ENCODE results near the gene ANO10.
"Not testable (repeated sequence)": the region's sequence is repeated elsewhere in the genome, so short reads cannot be mapped to it uniquely, and the experiment has no call there.

The ANO10 gene, protein sequence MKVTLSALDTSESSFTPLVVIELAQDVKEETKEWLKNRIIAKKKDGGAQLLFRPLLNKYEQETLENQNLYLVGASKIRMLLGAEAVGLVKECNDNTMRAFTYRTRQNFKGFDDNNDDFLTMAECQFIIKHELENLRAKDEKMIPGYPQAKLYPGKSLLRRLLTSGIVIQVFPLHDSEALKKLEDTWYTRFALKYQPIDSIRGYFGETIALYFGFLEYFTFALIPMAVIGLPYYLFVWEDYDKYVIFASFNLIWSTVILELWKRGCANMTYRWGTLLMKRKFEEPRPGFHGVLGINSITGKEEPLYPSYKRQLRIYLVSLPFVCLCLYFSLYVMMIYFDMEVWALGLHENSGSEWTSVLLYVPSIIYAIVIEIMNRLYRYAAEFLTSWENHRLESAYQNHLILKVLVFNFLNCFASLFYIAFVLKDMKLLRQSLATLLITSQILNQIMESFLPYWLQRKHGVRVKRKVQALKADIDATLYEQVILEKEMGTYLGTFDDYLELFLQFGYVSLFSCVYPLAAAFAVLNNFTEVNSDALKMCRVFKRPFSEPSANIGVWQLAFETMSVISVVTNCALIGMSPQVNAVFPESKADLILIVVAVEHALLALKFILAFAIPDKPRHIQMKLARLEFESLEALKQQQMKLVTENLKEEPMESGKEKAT

DNA sequence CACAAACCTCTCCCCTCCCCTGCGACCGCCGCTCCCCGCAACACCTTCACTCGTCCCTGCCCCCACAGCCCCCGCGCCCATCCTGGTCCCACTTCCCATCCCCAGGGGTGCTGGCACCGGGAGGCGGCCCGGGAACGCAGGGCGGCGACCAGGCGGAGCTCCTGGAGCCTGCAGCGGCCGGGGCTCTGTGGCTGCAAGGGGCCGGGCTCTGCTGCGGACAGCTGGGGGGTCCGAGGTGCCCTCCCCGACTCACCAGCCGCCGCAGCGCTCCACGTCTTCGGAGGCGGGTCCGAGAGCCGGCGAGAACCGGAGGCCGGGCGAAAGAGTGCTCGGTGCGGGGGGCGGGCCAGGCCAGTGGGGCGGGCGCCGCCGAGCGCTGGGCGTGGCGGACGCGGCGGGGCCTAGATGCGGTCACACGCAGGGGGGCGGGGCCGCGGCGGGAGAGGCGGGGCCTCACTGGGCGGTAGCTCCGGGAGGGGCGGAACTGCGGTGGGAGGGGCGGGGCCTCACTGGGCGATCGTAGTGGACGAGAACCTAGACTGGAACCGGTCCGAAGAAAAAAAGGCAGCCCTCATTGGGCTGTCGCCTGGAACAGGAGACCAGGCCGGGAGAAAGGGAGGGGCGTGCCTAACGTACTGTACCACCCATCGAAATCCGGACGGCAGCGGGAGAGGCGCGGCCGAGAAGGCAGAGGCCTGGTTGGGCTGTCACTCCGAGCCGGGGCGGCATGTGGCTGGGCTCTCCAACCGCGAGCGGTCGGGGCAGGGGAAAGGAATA, at the start of gene ANO10:
TSS of gene ANO10 (minus strand) at position 356 of the 777 bp plus-strand sequence. CDS start 16,159 bp downstream, outside the sequence.
- in situ Hi-C loops (cut with MboI; ENCODE audit: low sequenced_read_pairs) = no loop called here

DNA sequence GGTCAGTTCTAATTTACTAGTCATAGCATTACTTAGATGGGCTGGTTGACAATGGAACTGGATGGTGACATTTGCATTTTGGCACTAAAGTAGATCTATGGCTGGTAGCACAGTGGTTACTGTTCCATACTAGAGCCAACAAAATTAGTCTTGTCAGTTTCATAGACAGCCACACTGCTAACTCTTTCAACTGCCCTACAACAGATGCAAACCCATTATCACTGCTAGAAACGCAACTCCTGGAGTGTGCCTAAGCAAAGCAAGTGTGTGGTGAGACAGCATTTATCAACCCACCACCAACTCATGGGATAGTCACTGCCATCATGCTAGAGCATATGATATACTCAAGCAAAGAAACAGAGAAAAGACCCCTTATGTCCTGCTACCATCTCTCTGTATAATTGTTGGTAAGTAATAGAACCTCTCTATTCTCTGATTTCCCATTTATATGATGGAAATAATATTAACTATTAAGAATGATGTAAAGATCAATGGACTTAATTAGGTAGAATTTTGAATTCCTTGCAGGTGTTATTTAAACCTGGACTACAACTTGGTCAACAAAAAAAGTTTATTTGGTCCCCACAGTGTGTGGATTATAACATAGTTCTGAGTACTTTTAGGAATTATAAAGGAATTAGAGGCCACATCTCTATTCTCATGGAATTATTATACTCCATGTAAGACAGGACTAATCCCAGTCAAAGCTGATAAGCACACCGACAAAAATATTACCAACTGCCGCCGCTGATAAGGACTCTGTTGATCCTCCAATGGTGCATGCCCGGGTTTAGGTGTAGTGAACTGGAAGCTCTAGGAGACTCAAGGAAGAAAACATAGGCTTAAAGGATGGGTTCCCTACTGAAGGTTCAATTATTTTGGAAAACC, 49.1 kb upstream of the ANO10 start:
- in situ Hi-C loops (cut with MboI; ENCODE audit: low sequenced_read_pairs) = no loop called here

DNA sequence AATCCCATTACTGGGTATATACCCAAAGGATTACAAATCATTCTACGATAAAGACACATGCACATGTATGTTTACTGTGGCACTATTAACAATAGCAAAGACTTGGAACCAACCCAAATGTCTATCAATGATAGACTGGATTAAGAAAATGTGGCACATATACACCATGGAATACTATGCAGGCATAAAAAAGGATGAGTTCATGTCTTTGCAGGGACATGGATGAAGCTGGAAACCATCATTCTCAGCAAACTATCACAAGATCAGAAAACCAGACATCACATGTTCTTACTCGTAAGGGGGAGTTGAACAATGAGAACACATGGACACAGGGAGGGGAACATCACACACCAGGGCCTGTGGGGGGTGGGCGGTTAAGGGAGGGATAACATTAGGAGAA, 43.2 kb upstream of the ANO10 start:
- in situ Hi-C loops (cut with MboI; ENCODE audit: low sequenced_read_pairs) = not testable (repeated sequence)

DNA sequence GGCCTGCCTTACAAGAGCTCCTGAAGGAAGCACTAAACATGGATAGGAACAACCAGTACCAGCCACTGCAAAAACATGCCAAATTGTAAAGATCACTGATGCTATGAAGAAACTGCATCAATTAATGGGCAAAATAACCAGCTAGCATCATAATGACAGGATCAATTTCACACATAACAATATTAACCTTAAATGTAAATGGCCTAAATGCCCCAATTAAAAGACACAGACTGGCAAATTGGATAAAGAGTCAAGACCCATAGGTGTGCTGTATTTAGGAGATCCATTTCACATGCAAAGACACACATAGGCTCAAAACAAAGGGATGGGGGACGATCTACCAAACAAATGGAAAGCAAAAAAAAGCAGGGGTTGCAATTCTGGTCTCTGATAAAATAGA, 39.6 kb upstream of the ANO10 start:
- in situ Hi-C loops (cut with MboI; ENCODE audit: low sequenced_read_pairs) = not testable (repeated sequence)

DNA sequence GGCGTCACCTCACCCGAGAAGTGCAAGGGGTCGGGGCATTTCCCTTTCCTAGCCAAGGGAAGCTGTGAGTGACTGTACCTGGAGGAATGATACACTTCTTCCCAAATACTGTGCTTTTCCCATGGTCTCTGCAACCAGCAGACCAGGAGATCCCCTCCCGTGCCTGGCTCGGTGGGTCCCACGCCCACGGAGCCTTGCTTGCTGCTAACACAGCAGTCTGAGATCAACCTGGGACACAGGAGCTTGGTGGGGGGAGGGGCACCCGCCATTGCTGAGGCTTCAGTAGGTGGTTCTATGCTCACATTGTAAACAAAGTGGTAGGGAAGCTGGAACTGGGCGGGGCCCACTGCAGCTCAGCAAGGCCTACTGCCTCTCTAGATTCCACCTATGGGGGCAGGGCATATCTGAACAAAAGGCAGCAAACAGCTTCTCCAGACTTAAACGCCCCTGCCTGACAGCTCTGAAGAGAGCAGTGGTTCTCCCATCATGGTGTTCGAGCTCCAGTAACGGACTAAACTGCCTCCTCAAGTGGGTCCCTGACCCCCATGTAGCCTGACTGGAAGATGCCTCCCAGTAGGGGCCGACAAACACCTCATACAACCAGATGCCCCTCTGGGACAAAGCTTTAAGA, 37.6 kb upstream of the ANO10 start:
- in situ Hi-C loops (cut with MboI; ENCODE audit: low sequenced_read_pairs) = no loop called here

DNA sequence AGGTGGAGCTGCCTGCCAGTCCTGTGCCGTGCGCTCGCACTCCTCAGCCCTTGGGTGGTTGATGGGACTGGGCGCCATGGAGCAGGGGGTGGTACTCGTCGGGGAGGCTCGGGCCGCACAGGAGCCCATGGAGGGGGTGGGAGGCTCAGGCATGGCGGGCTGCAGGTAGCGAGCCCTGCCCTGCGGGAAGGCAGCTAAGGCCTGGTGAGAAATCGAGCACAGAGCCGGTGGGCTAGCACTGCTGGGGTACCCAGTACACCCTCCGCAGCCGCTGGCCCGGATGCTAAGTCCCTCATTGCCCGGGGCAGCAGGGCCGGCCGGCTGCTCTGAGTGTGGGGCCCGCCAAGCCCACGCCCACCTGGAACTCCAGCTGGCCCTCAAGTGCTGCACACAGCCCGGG, 34.6 kb upstream of the ANO10 start:
- in situ Hi-C loops (cut with MboI; ENCODE audit: low sequenced_read_pairs) = not testable (repeated sequence)

GRCh38 chr3:43650345-43650744, 28.5 kb upstream of the ANO10 start:
- in situ Hi-C loops (cut with MboI; ENCODE audit: low sequenced_read_pairs) = no loop called here

- in situ Hi-C loops (cut with MboI; ENCODE audit: low sequenced_read_pairs) = no loop called here
These were observed 27.7 kb upstream of the ANO10 start for GRCh38 chr3:43649365-43649968.

- in situ Hi-C loops (cut with MboI; ENCODE audit: low sequenced_read_pairs) = no loop called here
These were observed 27.1 kb upstream of the ANO10 start for GRCh38 chr3:43648957-43649356.

GRCh38 chr3:43647331-43648166, 25.7 kb upstream of the ANO10 start:
- in situ Hi-C loops (cut with MboI; ENCODE audit: low sequenced_read_pairs) = no loop called here

DNA sequence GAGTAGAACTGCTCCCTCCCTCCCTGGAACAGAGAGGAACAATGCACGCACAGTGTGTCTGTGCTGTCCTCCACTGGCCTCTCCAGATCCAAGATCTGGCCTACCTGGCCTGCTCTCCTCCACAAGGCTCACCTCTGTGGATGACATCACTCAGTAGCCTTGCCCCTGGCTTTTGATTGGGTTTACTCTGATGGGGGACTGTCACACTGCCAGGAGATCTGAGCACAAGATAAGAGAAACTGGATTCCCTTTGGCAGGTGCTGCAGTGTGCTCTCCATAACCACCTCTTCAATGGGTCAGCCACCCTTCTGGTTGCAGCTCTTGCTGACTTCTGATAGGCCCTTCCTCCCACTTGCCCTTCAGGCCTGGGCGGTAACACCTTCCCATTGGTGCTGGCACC, 22.6 kb upstream of the ANO10 start:
- in situ Hi-C loops (cut with MboI; ENCODE audit: low sequenced_read_pairs) = no loop called here

DNA sequence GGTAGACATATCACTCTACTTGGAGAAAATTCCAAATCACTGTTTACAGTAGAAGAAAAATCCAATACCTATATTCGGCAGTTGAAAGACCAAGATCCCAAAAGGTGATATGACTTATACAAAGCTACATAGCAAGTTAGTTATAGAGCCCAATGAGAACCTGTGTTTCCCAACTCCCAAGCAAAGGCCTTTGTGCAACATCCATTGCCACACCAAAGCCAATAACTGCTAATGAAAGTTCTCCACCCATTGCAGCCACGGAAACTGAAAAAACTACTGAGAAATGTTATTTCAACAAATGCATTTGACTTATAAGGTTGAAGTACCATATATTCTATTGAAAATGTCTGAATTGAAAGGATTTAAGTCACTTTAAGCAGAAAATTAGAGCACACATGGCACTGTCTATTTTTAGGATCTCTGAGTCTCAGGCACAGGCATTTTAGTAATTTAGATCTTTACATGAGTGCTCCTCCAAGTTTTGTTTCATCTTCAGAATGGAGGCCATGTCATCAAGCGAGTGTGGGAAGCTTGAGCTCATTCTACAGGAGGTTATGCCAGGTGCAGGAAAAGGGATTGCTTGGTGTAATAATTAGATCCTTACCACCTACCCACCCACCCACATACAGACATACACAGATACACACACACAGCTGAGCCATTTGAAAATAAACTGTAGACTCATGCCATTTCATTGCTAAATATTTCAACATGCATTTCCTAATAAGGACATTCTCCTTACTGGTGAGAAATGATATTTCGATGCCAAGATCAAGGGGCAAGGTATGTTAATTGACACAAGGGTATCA, 19.7 kb upstream of the ANO10 start:
- in situ Hi-C loops (cut with MboI; ENCODE audit: low sequenced_read_pairs) = no loop called here

- in situ Hi-C loops (cut with MboI; ENCODE audit: low sequenced_read_pairs) = no loop called here
These were observed 18.9 kb upstream of the ANO10 start for GRCh38 chr3:43640681-43641080.

DNA sequence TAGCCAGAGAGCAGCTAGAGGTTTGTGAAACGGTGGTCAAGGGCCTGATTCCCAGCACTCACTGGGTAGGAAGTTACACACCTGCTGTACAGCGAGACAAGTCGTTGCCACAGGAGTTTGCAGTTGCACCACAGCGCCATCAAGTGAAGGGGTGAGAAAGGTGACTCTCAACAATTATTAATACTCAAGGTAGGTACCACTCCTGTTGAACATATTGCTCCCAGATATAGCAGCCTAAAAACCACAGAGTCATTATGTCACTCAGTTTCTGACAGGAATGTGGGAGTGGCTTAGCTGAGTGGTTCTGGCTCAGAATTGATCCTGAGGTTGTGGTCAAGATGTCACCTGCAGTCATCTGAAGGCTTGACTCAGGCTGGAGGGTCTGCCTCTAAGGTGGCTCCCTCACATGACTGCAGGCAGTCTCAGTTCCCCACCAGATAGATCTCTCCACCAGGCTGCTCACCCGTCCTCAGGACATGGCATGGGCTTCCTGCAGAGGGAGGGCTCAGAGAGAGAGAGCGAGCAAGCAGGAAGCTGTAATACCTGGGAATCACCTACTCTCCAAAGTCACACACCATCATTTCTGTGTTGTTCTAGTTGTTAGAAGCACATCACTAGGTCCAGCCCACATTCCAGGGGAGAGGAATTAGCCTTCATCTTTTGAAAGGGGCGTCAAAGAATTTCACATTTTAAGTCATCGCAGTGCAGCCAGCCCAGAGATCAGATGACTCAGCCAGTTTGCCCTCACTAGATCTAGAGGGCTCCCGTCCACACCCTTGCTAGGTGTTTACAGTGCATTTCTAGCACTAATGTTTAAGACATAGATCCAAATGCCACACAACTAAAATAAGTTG, 17.0 kb upstream of the ANO10 start:
- in situ Hi-C loops (cut with MboI; ENCODE audit: low sequenced_read_pairs) = no loop called here

DNA sequence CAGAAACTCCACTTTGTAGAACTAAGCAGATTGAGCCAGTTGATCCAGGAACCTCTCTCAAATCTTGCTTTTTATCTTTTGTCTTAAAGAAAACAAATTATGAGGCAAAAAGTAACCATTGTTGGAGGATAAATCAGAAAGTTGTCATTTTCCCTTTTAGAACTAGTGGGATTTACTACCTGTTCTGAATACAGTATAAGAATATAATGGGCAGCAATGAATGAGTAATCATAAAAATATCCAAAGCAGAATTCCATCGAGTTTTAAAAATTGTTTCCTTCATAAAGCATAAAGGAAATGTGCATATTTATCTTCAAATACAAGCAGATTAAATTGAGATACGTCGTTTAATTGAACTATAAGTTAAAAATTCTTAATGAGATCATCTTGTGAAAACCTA, 15.9 kb upstream of the ANO10 start:
- in situ Hi-C loops (cut with MboI; ENCODE audit: low sequenced_read_pairs) = no loop called here

DNA sequence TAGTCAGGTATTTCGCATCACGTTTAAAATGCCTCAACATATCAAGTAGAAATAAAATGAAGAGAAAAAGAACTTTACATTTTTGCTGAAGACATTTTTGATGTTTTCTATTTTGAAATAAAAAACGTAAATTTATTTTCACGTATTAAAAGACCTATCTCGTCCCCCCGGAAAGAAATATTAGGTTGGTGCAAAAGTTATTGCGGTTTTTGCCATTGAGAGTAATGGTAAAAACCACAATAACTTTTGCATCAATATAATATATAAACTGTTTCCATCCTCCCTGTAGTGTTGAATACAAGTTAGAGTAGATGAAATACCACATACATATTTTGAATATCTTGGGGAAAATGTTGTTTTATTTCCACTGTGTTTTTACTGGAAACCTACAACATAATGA, 11.2 kb upstream of the ANO10 start:
- in situ Hi-C loops (cut with MboI; ENCODE audit: low sequenced_read_pairs) = no loop called here

GRCh38 chr3:43632269-43632733, 10.5 kb upstream of the ANO10 start:
- in situ Hi-C loops (cut with MboI; ENCODE audit: low sequenced_read_pairs) = no loop called here

Data from HL-60/S4 treated with phorbol 12-myristate 13-acetate at 8.2 ng/mL for 4 days and 3 days (cell line).